Smooth muscle cell (in vitro differentiated cells): ENCODE data around the gene ZNF892. TPM values are rescaled to one million over a fixed set of nuclear protein-coding genes. Genes with fewer than 3 reads are reported as not detected.
"Not testable (repeated sequence)": the region's sequence is repeated elsewhere in the genome, so short reads cannot be mapped to it uniquely, and the experiment has no call there.

Experiments
- DNase-seq: peaks from one replicate; lab custom pipeline; 2025; ENCODE audit not compliant: unreplicated experiment; lab: John Stamatoyannopoulos, UW
- H2AFZ ChIP-seq: fragments of 200-600 bp; sonication (generic); 2 replicates; pipeline ENCODE4 v1.6.0; 2016; ENCODE audit warnings: antibody characterized with exemption, low read depth, mild to moderate bottlenecking
- H3F3A ChIP-seq: fragments of 200-600 bp; sonication (generic); 2 replicates; pipeline ENCODE4 v1.6.0; 2017; ENCODE audit warnings: antibody characterized with exemption, low read depth
- H3K27ac ChIP-seq: fragments of 200-600 bp; sonication (generic); 2 replicates; pipeline ENCODE4 v1.5.1; 2016; ENCODE audit warnings: low read depth, mild to moderate bottlenecking
- H3K27me3 ChIP-seq: fragments of 200-600 bp; sonication (generic); 2 replicates; pipeline ENCODE4 v1.6.1; 2016; ENCODE audit warnings: low read depth, mild to moderate bottlenecking
- H3K36me3 ChIP-seq: fragments of 200-600 bp; sonication (generic); 2 replicates; pipeline ENCODE4 v1.5.1; 2016; ENCODE audit warnings: low read depth
- H3K4me1 ChIP-seq: fragments of 200-600 bp; sonication (generic); 2 replicates; pipeline ENCODE4 v1.5.1; 2016; ENCODE audit warnings: low read depth
- H3K4me2 ChIP-seq: fragments of 200-600 bp; sonication (generic); 2 replicates; pipeline ENCODE4 v1.6.0; 2016; ENCODE audit warnings: mild to moderate bottlenecking
- H3K4me3 ChIP-seq: fragments of 200-600 bp; sonication (generic); 2 replicates; pipeline ENCODE4 v1.5.1; 2016; ENCODE audit warnings: mild to moderate bottlenecking
- H3K79me2 ChIP-seq: fragments of 200-600 bp; sonication (generic); 2 replicates; pipeline ENCODE4 v1.6.0; 2016; ENCODE audit warnings: low read depth, mild to moderate bottlenecking
- H3K9ac ChIP-seq: fragments of 200-600 bp; sonication (generic); 2 replicates; pipeline ENCODE4 v1.6.0; 2016; ENCODE audit warnings: low read depth
- H3K9me3 ChIP-seq: fragments of 200-600 bp; sonication (generic); replicated peaks from 2 replicates; pipeline ENCODE4 v1.5.1; 2016; ENCODE audit warnings: low read depth
- H4K20me1 ChIP-seq: fragments of 200-600 bp; sonication (generic); 2 replicates; pipeline ENCODE4 v1.6.0; 2016; ENCODE audit warnings: low read depth
- WGBS: methylation state at CpG from one replicate; pipeline ENCODE4 v1.1.7; 2016; ENCODE audit warnings: low lambda C conversion rate; 5-methylcytosine and 5-hydroxymethylcytosine counted together
- polyA plus RNA-seq: library from polyadenylated mRNA; unstranded; fragments of >200 nt; fragmentation: Nextera tagmentation; extraction: Ambion mirVana; gene quantifications from 2 replicates; pipeline ENCODE4 v1.2.1, GENCODE V29; 2016
- total RNA-seq: library from RNA; depleted of rRNA; stranded (reverse); fragments of >200 nt; gene quantifications from 2 replicates; pipeline ENCODE4 v1.2.3, GENCODE V29; 2014
- TF ChIP-seq, protein P1 (sequence below): fragments of 200-600 bp; sonication (generic); IDR thresholded peaks from 2 replicates; pipeline ENCODE4 v1.5.1; 2017; ENCODE audit warnings: borderline replicate concordance, mild to moderate bottlenecking, antibody characterized with exemption; ENCODE audit not compliant: insufficient read depth, poor library complexity, severe bottlenecking

Gene ZNF892
- total and polyA plus RNA-seq, 2 experiments from 2014 or later = 0.63 to 5.3 TPM

DNA sequence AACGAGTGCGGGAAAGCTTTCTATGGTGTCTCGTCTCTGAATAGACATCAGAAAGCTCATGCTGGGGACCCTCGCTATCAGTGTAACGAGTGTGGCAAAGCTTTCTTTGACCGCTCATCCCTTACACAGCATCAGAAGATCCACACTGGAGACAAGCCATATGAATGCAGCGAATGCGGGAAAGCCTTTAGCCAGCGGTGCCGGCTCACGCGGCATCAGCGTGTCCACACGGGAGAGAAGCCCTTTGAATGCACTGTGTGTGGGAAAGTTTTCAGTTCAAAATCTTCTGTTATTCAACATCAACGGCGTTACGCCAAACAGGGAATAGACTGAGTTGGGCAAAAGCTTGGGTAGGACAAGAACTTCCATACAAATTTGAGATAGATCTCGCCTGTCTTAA lies 25.5 kb upstream of the ZNF892 start:
- peaks cover 14% of the 10 kb centered on the region for H3K9me3 ChIP-seq
- H3K4me1 ChIP-seq = no peaks in the 10 kb centered on the region
- peaks cover 32% of the 10 kb centered on the region for H3K36me3 ChIP-seq
- no peak overlapping the region for H3K4me2 ChIP-seq
- no peak overlapping the region for H3K9ac ChIP-seq
- no peaks in the 10 kb centered on the region for H4K20me1 ChIP-seq
- H3F3A ChIP-seq = no peaks in the 10 kb centered on the region
- WGBS = over 99% methylated on average over 18 of the region's 18 CpGs
- no peaks in the 10 kb centered on the region for H3K79me2 ChIP-seq
- H3K27ac ChIP-seq = no peak overlapping the region
- TF ChIP-seq, protein P1, sequence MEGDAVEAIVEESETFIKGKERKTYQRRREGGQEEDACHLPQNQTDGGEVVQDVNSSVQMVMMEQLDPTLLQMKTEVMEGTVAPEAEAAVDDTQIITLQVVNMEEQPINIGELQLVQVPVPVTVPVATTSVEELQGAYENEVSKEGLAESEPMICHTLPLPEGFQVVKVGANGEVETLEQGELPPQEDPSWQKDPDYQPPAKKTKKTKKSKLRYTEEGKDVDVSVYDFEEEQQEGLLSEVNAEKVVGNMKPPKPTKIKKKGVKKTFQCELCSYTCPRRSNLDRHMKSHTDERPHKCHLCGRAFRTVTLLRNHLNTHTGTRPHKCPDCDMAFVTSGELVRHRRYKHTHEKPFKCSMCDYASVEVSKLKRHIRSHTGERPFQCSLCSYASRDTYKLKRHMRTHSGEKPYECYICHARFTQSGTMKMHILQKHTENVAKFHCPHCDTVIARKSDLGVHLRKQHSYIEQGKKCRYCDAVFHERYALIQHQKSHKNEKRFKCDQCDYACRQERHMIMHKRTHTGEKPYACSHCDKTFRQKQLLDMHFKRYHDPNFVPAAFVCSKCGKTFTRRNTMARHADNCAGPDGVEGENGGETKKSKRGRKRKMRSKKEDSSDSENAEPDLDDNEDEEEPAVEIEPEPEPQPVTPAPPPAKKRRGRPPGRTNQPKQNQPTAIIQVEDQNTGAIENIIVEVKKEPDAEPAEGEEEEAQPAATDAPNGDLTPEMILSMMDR = no peak
- no peak overlapping the region for H3K4me3 ChIP-seq
- no peaks in the 10 kb centered on the region for H3K27me3 ChIP-seq
- no peak overlapping the region for H2AFZ ChIP-seq
- no peak for DNase-seq

DNA sequence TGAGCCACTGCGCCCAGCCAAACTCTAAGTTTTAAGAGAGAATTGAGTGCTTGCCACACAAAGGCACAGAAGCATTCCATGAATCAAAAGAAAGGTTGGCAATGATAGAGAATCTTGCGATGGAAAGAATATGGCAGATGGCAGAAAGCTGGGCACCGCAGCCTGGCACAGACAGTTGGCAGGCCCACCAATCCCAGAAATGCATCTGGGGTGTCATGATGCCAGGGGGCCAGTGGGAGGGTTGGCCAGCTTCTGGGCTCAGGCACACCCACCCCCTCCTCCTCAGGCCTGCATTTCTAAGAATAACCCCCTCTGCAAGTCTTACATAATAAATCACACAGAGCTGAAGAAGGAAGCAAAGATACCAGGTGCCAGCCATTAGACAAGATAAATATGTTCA lies 22.1 kb upstream of the ZNF892 start:
- H3K9ac ChIP-seq = no peak overlapping the region
- no peaks in the 10 kb centered on the region for H4K20me1 ChIP-seq
- H3K9me3 ChIP-seq = peaks cover 14% of the 10 kb centered on the region
- H3K36me3 ChIP-seq = peaks cover 21% of the 10 kb centered on the region
- no peak overlapping the region for H2AFZ ChIP-seq
- no peaks in the 10 kb centered on the region for H3K27me3 ChIP-seq
- WGBS = 98% methylated on average over 3 of the region's 3 CpGs
- no peak overlapping the region for H3K4me3 ChIP-seq
- H3F3A ChIP-seq = no peaks in the 10 kb centered on the region
- no peak overlapping the region for H3K4me2 ChIP-seq
- TF ChIP-seq, protein P1 = no peak
- H3K27ac ChIP-seq = no peak overlapping the region
- no peaks in the 10 kb centered on the region for H3K79me2 ChIP-seq
- DNase-seq = no peak
- no peaks in the 10 kb centered on the region for H3K4me1 ChIP-seq

DNA sequence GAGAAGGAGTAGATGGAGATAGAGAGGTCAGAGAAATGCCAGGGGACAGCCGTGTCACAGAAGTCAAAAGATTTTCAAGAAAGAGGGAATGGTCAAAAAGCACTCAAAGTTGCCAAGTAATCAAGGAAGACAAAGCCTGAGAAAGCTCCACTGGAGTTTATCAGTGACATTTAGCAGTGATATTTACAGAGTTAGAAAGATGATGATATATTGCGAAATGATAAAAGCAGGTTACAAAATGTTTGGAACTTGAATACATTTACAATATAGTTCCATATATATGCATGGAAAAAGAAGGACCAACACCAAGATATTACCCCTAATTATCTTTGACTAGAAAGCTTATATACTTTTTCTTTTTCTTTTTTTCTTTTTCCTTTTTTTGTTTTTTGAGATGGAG lies 21.3 kb upstream of the ZNF892 start:
- H3K4me1 ChIP-seq = no peaks in the 10 kb centered on the region
- DNase-seq = no peak
- WGBS = 94% methylated on average over 2 of the region's 2 CpGs

DNA sequence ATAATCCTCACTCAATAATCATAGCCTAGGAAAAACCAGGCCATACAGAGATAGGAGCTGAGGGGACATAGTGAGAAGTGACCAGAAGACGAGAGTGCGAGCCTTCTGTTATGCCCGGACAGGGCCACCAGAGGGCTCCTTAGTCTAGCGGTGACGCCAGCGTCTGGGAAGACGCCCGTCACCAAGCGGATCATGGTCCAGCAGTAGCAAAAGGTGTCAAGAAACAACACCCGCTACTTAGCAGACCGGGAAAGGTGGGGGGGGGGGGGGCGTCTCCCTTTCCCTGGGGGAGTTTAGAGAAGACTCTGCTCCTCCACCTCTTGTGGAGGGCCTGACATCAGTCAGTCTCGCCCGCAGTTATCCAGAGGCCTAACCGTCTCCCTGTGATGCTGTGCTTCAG lies 14.4 kb upstream of the ZNF892 start:
- H3K9me3 ChIP-seq, H3K27ac ChIP-seq, H3K4me3 ChIP-seq, H2AFZ ChIP-seq, H3F3A ChIP-seq, H3K79me2 ChIP-seq, H4K20me1 ChIP-seq, DNase-seq, H3K4me2 ChIP-seq, H3K9ac ChIP-seq, H3K27me3 ChIP-seq, H3K36me3 ChIP-seq, H3K4me1 ChIP-seq: not testable (repeated sequence)
- TF ChIP-seq, protein P1 = peak; percentile 53
- 27% methylated on average over 15 of the region's 15 CpGs for WGBS

More for the DNA sequence above, 21.3 kb upstream of the ZNF892 start:
- Histone ChIP-seq H3K9ac (no peak overlapping the region), H3K36me3 (peaks cover 13% of the 10 kb centered on the region), H3K27me3 (no peaks in the 10 kb centered on the region), H3K4me3 (no peak overlapping the region), H4K20me1 (no peaks in the 10 kb centered on the region), H2AFZ (no peak overlapping the region), H3K4me2 (no peak overlapping the region), H3F3A (no peaks in the 10 kb centered on the region), H3K27ac (no peak overlapping the region), H3K79me2 (no peaks in the 10 kb centered on the region), H3K9me3 (peaks cover 9% of the 10 kb centered on the region)
- TF ChIP-seq, protein P1 = no peak
